SK-N-SH (cell line): Measurements from ENCODE around the gene C8G.

Experiments used
- CHD2 ChIP-seq: fragments of 150-350 bp; IDR thresholded peaks from 2 replicates; pipeline ENCODE4 v1.6.1; 2018; ENCODE audit warnings: low read length; ENCODE audit not compliant: partially characterized antibody
- EP300 ChIP-seq, 2 experiments: IDR thresholded peaks; 2 replicates each; pipeline versions ENCODE4 v1.4.0 to v1.6.1; 2012; ENCODE audit warnings: borderline replicate concordance in 1 of 2, low read depth in 1 of 2, low read length in 1 of 2
- FOXM1 ChIP-seq: IDR thresholded peaks from 2 replicates; pipeline ENCODE4 v1.4.0; 2012; ENCODE audit warnings: low read depth, mild to moderate bottlenecking
- GATA2 ChIP-seq: sonication (generic); formaldehyde crosslinking; IDR thresholded peaks from 2 replicates; pipeline ENCODE4 v1.5.0; 2020; ENCODE audit warnings: mild to moderate bottlenecking, missing genetic modification reagents
- MAX ChIP-seq: IDR thresholded peaks from 2 replicates; pipeline ENCODE4 v1.4.0; 2012; ENCODE audit warnings: low read depth
- POLR2AphosphoS5 ChIP-seq: IDR thresholded peaks from 2 replicates; pipeline ENCODE4 v1.6.1; 2012; ENCODE audit warnings: low read depth, low read length
- RCOR1 ChIP-seq: fragments of 150-350 bp; IDR thresholded peaks from 2 replicates; pipeline ENCODE4 v1.6.1; 2017; ENCODE audit warnings: antibody characterized with exemption, low read length
- REST ChIP-seq: IDR thresholded peaks from 2 replicates; pipeline ENCODE4 v1.6.1; 2012; ENCODE audit warnings: mild to moderate bottlenecking, low read depth, low read length, moderate library complexity
- SIN3A ChIP-seq: IDR thresholded peaks from 2 replicates; pipeline ENCODE4 v1.6.1; 2012; ENCODE audit warnings: low read depth, mild to moderate bottlenecking, low read length, moderate library complexity, borderline replicate concordance
- SMC3 ChIP-seq: IDR thresholded peaks from 2 replicates; pipeline ENCODE4 v1.6.1; 2012; ENCODE audit warnings: low read depth, low read length, improper control_type of control experiment
- TCF12 ChIP-seq: IDR thresholded peaks from 2 replicates; pipeline ENCODE4 v1.4.0; 2012
- YY1 ChIP-seq: IDR thresholded peaks from 2 replicates; pipeline ENCODE4 v1.4.0; 2012; ENCODE audit warnings: low read depth, mild to moderate bottlenecking
- TF ChIP-seq, protein P1 (sequence below): fragments of 200-600 bp; sonication (generic); IDR thresholded peaks from 2 replicates; pipeline ENCODE4 v1.6.1; 2017; ENCODE audit warnings: antibody characterized with exemption, mild to moderate bottlenecking, moderate library complexity
- TF ChIP-seq, protein P2 (sequence below): fragments of 150-350 bp; IDR thresholded peaks from 2 replicates; pipeline ENCODE4 v1.6.1; 2017; ENCODE audit warnings: antibody characterized with exemption, low read length, low read depth, borderline replicate concordance

DNA sequence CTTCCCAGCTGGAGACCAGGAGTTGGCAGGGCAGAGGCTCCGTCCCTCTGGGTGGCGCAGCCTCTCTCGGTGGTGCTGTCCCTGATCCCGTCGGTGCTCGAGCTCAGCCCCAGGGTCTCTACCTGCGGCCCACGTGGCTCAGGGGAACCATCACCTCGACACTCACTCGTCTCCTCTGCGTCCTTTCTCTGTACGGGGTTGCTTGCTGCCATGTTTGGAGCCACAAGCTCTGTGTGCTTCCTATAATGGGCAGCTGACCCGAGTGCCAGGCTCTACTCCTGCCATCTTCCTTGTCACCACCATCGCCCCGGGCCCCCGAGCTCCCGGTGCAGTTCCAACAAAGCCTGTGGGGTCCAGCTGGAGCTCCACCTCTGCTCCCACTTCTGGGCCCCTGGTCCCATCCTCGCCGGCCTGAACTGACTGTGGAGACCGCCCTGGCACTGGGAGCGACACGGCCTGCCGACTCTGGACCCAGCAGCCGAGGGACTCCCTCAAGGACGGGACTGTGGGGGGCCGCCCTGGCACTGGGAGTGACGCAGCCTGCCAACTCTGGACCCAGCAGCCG lies 5.5 kb upstream of the C8G start:
- TF ChIP-seq, protein P1, sequence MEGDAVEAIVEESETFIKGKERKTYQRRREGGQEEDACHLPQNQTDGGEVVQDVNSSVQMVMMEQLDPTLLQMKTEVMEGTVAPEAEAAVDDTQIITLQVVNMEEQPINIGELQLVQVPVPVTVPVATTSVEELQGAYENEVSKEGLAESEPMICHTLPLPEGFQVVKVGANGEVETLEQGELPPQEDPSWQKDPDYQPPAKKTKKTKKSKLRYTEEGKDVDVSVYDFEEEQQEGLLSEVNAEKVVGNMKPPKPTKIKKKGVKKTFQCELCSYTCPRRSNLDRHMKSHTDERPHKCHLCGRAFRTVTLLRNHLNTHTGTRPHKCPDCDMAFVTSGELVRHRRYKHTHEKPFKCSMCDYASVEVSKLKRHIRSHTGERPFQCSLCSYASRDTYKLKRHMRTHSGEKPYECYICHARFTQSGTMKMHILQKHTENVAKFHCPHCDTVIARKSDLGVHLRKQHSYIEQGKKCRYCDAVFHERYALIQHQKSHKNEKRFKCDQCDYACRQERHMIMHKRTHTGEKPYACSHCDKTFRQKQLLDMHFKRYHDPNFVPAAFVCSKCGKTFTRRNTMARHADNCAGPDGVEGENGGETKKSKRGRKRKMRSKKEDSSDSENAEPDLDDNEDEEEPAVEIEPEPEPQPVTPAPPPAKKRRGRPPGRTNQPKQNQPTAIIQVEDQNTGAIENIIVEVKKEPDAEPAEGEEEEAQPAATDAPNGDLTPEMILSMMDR: no peak
- TF ChIP-seq FOXM1: no peak
- no peak for TF ChIP-seq POLR2AphosphoS5
- no peak for TF ChIP-seq SMC3
- no peak for TF ChIP-seq RCOR1
- no peak for TF ChIP-seq SIN3A
- TF ChIP-seq YY1: no peak
- TF ChIP-seq CHD2: no peak
- TF ChIP-seq MAX: no peak
- TF ChIP-seq EP300 (IDR thresholded peaks at IDR 0.05; ENCODE audit: borderline replicate concordance in 1 of 2, low read depth in 1 of 2, low read length in 1 of 2): no peak
- TF ChIP-seq, protein P2, sequence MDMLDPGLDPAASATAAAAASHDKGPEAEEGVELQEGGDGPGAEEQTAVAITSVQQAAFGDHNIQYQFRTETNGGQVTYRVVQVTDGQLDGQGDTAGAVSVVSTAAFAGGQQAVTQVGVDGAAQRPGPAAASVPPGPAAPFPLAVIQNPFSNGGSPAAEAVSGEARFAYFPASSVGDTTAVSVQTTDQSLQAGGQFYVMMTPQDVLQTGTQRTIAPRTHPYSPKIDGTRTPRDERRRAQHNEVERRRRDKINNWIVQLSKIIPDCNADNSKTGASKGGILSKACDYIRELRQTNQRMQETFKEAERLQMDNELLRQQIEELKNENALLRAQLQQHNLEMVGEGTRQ: no peak
- TF ChIP-seq GATA2 (CRISPR knock-in tag): no peak
- no peak for TF ChIP-seq TCF12
- no peak for TF ChIP-seq REST
